HL-60 (cell line): ENCODE results near the gene CLIP2.

ENCODE experiments used
- DNase-seq, 2 experiments: peaks; one replicate each; pipeline ENCODE4 v3.0.0-alpha.2; 2010 to 2020; ENCODE audit warnings: low read depth in 1 of 2, low spot score in 1 of 2
- H3K27ac ChIP-seq: fragments of 250-450 bp; sonication (Bioruptor Pico); replicated peaks from 2 replicates; pipeline ENCODE4 v1.5.1; 2020; ENCODE audit warnings: mild to moderate bottlenecking, moderate library complexity
- H3K27me3 ChIP-seq: fragments of 250-450 bp; sonication (Bioruptor Pico); 2 replicates; pipeline ENCODE4 v1.5.1; 2021; ENCODE audit warnings: mild to moderate bottlenecking, moderate library complexity; ENCODE audit not compliant: insufficient read depth, poor library complexity, severe bottlenecking
- H3K4me3 ChIP-seq: replicated peaks from 2 replicates; pipeline ENCODE4 v1.5.1; 2011; ENCODE audit warnings: mild to moderate bottlenecking, control low read depth, low read length; ENCODE audit not compliant: insufficient read depth
- GABPA ChIP-seq: IDR thresholded peaks from 2 replicates; pipeline ENCODE4 v1.6.1; 2012; ENCODE audit warnings: low read depth
- POLR2AphosphoS5 ChIP-seq: IDR thresholded peaks from 2 replicates; pipeline ENCODE4 v1.6.1; 2012; ENCODE audit warnings: low read depth
- SPI1 ChIP-seq: IDR thresholded peaks from 2 replicates; pipeline ENCODE4 v1.6.1; 2012; ENCODE audit warnings: low read depth, mild to moderate bottlenecking, borderline replicate concordance
- TF ChIP-seq, protein P1 (sequence below): IDR thresholded peaks from 2 replicates; pipeline ENCODE4 v1.6.1; 2012; ENCODE audit warnings: low read depth; ENCODE audit not compliant: insufficient replicate concordance
- TF ChIP-seq, protein P2 (sequence below): IDR thresholded peaks from one replicate; pipeline ENCODE4 v1.5.1; 2011; ENCODE audit warnings: low read length, control low read depth, inconsistent platforms; ENCODE audit not compliant: insufficient read depth

The CLIP2 gene

DNA sequence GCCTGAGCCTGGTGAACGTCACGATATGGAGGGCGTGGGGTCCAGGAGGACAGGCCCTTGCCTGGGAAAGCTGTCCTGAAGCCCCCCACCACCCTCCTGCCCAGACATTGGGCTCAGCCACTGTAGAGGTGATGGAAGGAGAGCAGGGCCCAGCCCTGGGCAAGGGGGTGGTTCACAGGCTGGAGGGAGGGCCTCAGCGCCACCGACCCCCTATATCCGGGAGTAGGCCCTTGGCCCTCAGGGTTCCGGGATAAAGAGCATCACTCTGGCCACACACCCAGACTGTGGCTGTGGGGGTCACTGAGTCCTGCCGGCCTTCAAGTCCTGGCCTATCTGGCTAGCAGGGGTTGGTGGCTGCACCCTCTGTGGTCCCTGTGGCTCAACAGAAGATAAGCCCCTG is 109.2 kb downstream of the CLIP2 start:
- TF ChIP-seq, protein P1, sequence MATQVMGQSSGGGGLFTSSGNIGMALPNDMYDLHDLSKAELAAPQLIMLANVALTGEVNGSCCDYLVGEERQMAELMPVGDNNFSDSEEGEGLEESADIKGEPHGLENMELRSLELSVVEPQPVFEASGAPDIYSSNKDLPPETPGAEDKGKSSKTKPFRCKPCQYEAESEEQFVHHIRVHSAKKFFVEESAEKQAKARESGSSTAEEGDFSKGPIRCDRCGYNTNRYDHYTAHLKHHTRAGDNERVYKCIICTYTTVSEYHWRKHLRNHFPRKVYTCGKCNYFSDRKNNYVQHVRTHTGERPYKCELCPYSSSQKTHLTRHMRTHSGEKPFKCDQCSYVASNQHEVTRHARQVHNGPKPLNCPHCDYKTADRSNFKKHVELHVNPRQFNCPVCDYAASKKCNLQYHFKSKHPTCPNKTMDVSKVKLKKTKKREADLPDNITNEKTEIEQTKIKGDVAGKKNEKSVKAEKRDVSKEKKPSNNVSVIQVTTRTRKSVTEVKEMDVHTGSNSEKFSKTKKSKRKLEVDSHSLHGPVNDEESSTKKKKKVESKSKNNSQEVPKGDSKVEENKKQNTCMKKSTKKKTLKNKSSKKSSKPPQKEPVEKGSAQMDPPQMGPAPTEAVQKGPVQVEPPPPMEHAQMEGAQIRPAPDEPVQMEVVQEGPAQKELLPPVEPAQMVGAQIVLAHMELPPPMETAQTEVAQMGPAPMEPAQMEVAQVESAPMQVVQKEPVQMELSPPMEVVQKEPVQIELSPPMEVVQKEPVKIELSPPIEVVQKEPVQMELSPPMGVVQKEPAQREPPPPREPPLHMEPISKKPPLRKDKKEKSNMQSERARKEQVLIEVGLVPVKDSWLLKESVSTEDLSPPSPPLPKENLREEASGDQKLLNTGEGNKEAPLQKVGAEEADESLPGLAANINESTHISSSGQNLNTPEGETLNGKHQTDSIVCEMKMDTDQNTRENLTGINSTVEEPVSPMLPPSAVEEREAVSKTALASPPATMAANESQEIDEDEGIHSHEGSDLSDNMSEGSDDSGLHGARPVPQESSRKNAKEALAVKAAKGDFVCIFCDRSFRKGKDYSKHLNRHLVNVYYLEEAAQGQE: no peak
- TF ChIP-seq, protein P2, sequence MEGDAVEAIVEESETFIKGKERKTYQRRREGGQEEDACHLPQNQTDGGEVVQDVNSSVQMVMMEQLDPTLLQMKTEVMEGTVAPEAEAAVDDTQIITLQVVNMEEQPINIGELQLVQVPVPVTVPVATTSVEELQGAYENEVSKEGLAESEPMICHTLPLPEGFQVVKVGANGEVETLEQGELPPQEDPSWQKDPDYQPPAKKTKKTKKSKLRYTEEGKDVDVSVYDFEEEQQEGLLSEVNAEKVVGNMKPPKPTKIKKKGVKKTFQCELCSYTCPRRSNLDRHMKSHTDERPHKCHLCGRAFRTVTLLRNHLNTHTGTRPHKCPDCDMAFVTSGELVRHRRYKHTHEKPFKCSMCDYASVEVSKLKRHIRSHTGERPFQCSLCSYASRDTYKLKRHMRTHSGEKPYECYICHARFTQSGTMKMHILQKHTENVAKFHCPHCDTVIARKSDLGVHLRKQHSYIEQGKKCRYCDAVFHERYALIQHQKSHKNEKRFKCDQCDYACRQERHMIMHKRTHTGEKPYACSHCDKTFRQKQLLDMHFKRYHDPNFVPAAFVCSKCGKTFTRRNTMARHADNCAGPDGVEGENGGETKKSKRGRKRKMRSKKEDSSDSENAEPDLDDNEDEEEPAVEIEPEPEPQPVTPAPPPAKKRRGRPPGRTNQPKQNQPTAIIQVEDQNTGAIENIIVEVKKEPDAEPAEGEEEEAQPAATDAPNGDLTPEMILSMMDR: no peak
- TF ChIP-seq SPI1 (no peak), GABPA (no peak), POLR2AphosphoS5 (no peak)
- no peak overlapping the region for H3K4me3 ChIP-seq
- H3K27ac ChIP-seq: no peak overlapping the region
- no peaks in the 10 kb centered on the region for H3K27me3 ChIP-seq
- DNase-seq: no peak

DNA sequence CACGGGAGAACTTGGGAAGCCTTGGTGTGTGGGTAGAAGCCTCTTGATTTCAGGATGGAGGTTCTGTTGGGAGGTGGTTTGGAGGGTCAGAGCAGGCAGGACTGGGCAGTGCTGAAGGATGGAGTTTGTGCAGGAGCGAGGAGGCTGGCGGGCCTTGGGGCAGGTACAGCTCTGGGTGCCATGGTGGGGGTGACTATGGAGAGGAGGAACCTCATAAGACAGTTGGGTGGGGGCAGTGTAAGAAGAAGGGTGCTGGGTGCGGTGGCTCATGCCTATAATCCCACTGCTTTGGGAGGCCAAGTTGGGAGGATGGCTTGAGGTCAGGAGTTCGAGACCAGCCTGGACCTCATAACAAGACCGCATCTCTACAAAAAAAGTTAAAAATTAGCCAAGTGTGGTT is 109.8 kb downstream of the CLIP2 start:
- no peaks in the 10 kb centered on the region for H3K27me3 ChIP-seq
- no peak overlapping the region for H3K27ac ChIP-seq
- no peak for DNase-seq
- no peak for TF ChIP-seq SPI1
- TF ChIP-seq, protein P2: no peak
- TF ChIP-seq GABPA: no peak
- no peak for TF ChIP-seq POLR2AphosphoS5
- TF ChIP-seq, protein P1: no peak
- H3K4me3 ChIP-seq: no peak overlapping the region

DNA sequence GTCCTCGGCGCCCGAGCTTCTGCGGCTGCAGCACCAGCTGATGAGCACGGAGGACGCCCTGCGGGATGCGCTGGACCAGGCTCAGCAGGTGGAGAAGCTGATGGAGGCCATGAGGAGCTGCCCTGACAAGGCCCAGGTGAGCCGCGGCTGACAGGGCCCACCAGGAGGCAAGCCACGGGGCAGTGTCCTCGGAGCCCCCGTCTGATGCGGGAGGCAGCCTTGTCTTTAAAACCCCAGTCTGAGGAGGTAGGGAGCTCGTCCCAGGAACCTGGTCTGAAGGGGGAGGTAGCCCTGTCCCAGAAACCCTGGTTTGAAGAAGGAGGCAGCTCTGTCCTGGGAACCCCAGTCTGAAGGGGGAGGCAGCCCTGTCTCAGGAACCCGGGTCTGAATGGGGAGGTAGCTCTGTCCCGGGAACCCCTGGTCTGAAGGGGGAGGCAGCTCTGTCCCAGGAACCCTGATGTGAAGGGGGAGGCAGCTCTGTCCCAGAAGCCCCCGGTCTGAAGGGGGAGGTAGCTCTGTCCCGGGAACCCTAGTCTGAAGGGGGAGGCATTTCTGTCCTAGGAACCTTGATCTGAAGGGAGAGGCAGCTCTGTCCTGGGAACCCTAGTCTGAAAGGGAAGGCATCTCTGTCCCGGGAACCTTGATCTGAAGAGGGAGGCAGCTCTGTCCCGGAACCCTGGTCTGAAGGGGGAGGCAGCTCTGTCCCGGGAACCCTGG is 111.4 kb downstream of the CLIP2 start:
- H3K27ac ChIP-seq: no peak overlapping the region
- TF ChIP-seq, protein P2: no peak
- TF ChIP-seq POLR2AphosphoS5 (no peak), SPI1 (no peak), GABPA (no peak)
- TF ChIP-seq, protein P1: no peak
- no peak for DNase-seq
- no peak overlapping the region for H3K4me3 ChIP-seq
- no peaks in the 10 kb centered on the region for H3K27me3 ChIP-seq
